Measurements from ENCODE around the gene CTSA. TPM values are rescaled to one million over a fixed set of nuclear protein-coding genes. Genes with fewer than 3 reads are reported as not detected.

CTSA gene
- total RNA-seq, 2 experiments from 2014 or later, result 34.5 to 40.2 TPM

GRCh38 chr20:45938727-45939438 lies 47.7 kb downstream of the CTSA start:
- Mint-ChIP-seq H3K27me3 (no peaks in the 10 kb centered on the region), H3K9me3 (no peaks in the 10 kb centered on the region), H3K4me3 (no peak overlapping the region), H3K27ac (peak overlapping the region; percentile 60), H3K4me1 (ENCODE audit: low read depth) (peaks cover 26% of the 10 kb centered on the region), H3K36me3 (ENCODE audit: low read depth) (peaks cover 29% of the 10 kb centered on the region)
- ChIA-PET CTCF (interaction anchor here (0.9 to 9.3 kb wide), 6 partner anchors 10 to 139 kb away, joined by 3 to 74 read pairs (median 4); no protein-coding TSS in a partner anchor), POLR2A (interaction anchor here (0.8 to 8.9 kb wide), 5 partner anchors 9 to 58 kb away, joined by 3 to 119 read pairs (median 4); partner anchors contain the start of genes ZNF335 and ZSWIM1)
- DNase-seq, result peak; percentile 42
- no peak for TF ChIP-seq CTCF (IDR thresholded peaks at IDR 0.05)
- ATAC-seq, result no peak
- intact Hi-C loops (cut with micrococcal nuclease), result loop anchor here (10.0 kb wide), 1 partner anchor 114 kb away; the partner anchor contains the start of gene TNNC2

GRCh38 chr20:45940053-45940452 lies 48.9 kb downstream of the CTSA start:
- H3K4me1 Mint-ChIP-seq (ENCODE audit: low read depth), result peaks cover 31% of the 10 kb centered on the region
- H3K36me3 Mint-ChIP-seq (ENCODE audit: low read depth), result peaks cover 38% of the 10 kb centered on the region
- intact Hi-C loops (cut with micrococcal nuclease), result no loop called here
- ChIA-PET POLR2A (interaction anchor here (1.1 to 8.9 kb wide), 6 partner anchors 8 to 33 kb away, joined by 3 to 119 read pairs (median 5); partner anchors contain the start of gene ZNF335), CTCF (interaction anchor here (1.5 to 9.3 kb wide), 2 partner anchors 30 to 50 kb away, joined by 4 to 74 read pairs; no protein-coding TSS in a partner anchor)
- no peak for TF ChIP-seq CTCF (IDR thresholded peaks at IDR 0.05)
- no peak for DNase-seq
- H3K27me3 Mint-ChIP-seq, result no peaks in the 10 kb centered on the region
- ATAC-seq, result no peak
- no peaks in the 10 kb centered on the region for H3K9me3 Mint-ChIP-seq
- no peak overlapping the region for H3K4me3 Mint-ChIP-seq
- no peak overlapping the region for H3K27ac Mint-ChIP-seq

GRCh38 chr20:45940469-45940868 lies 49.3 kb downstream of the CTSA start:
- ChIA-PET POLR2A (interaction anchor here (1.1 to 8.9 kb wide), 7 partner anchors 8 to 32 kb away, joined by 3 to 119 read pairs (median 5); partner anchors contain the start of gene ZNF335), CTCF (interaction anchor here (1.5 to 9.3 kb wide), 2 partner anchors 29 to 50 kb away, joined by 4 to 74 read pairs; no protein-coding TSS in a partner anchor)
- Mint-ChIP-seq H3K9me3 (no peaks in the 10 kb centered on the region), H3K36me3 (ENCODE audit: low read depth) (peaks cover 38% of the 10 kb centered on the region), H3K27me3 (no peaks in the 10 kb centered on the region), H3K4me3 (no peak overlapping the region), H3K27ac (no peak overlapping the region), H3K4me1 (ENCODE audit: low read depth) (peaks cover 31% of the 10 kb centered on the region)
- TF ChIP-seq CTCF (IDR thresholded peaks at IDR 0.05), result no peak
- ATAC-seq, result no peak
- intact Hi-C loops (cut with micrococcal nuclease), result no loop called here
- DNase-seq, result no peak

GRCh38 chr20:45943613-45944012 lies 52.5 kb downstream of the CTSA start:
- Mint-ChIP-seq H3K9me3 (no peaks in the 10 kb centered on the region), H3K27ac (peak overlapping the region; percentile 75), H3K4me3 (no peak overlapping the region), H3K4me1 (ENCODE audit: low read depth) (peaks cover 16% of the 10 kb centered on the region), H3K36me3 (ENCODE audit: low read depth) (peaks cover 36% of the 10 kb centered on the region), H3K27me3 (no peaks in the 10 kb centered on the region)
- no peak for DNase-seq
- POLR2A ChIA-PET, result interaction anchor here (1.2 to 12.9 kb wide), 8 partner anchors 7 to 53 kb away, joined by 3 to 119 read pairs (median 4); partner anchors contain the start of genes PCIF1 and ZNF335
- no peak for ATAC-seq
- intact Hi-C loops (cut with micrococcal nuclease), result no loop called here
- no peak for TF ChIP-seq CTCF (IDR thresholded peaks at IDR 0.05)
- CTCF ChIA-PET, result interaction anchor here (0.7 to 3.6 kb wide), 8 partner anchors 9 to 172 kb away, joined by 3 to 20 read pairs (median 4); partner anchors contain the start of genes CTSA, NEURL2 and PCIF1

All from activated CD8-positive, alpha-beta T cell treated with anti-CD3 and anti-CD28 coated beads for 36 hours (primary cell).